Stomach (tissue), 9 donors: ENCODE measurements around the gene KLHL3. TPM values are rescaled to one million over a fixed set of nuclear protein-coding genes. Genes with fewer than 3 reads are reported as not detected.

Source experiments
- DNase-seq, 2 donors: peaks; one replicate each; pipeline versions ENCODE4 v3.0.0 to v3.0.0-alpha.2; 2013 to 2019
- H3K27ac ChIP-seq, 5 donors: fragments of 200-600 bp in 4 of 5; sonication (generic) in 4 of 5; one replicate each; pipeline ENCODE4 v1.5.1; 2013 to 2019; ENCODE audit warnings: mild to moderate bottlenecking in 1 of 5, moderate library complexity in 1 of 5
- H3K27me3 ChIP-seq, 3 donors: fragments of 200-600 bp; sonication (generic); one replicate each; pipeline ENCODE4 v1.5.1; 2017 to 2019; ENCODE audit warnings: mixed run types in 1 of 3
- H3K36me3 ChIP-seq, 4 donors: fragments of 200-600 bp; sonication (generic); 1 replicate in 3 of 4; 2 replicates in 1 of 4; pipeline ENCODE4 v1.5.1; 2016 to 2019
- H3K4me1 ChIP-seq, 4 donors: fragments of 200-600 bp; sonication (generic); one replicate each; pipeline ENCODE4 v1.5.1; 2016 to 2019
- H3K4me3 ChIP-seq, 4 donors: fragments of 200-600 bp; sonication (generic) in 3 of 4; one replicate each; pipeline ENCODE4 v1.5.1; 2016 to 2019; ENCODE audit warnings: mild to moderate bottlenecking in 1 of 4
- H3K9me3 ChIP-seq, 4 donors: fragments of 200-600 bp; sonication (generic); one replicate each; pipeline ENCODE4 v1.5.1; 2016 to 2019
- EP300 ChIP-seq: sonication (generic); formaldehyde crosslinking; IDR thresholded peaks from one replicate; pipeline ENCODE4 v1.6.1; 2017; ENCODE audit warnings: antibody characterized with exemption
- POLR2A ChIP-seq, 4 donors: fragments of 450-650 bp; IDR thresholded peaks; one replicate each; pipeline ENCODE4 v1.6.1; 2016; ENCODE audit warnings: antibody characterized with exemption in 4 of 4, control low read depth in 2 of 4, mild to moderate bottlenecking in 1 of 4, moderate library complexity in 1 of 4
- POLR2AphosphoS5 ChIP-seq, 3 donors: sonication (generic); formaldehyde crosslinking; IDR thresholded peaks; one replicate each; pipeline ENCODE4 v1.6.1; 2016; ENCODE audit warnings: antibody characterized with exemption in 3 of 3
- WGBS, 5 donors: extraction: QIAGEN DNeasy Blood & Tissue Kit in 3 of 5; methylation state at CpG; one replicate each; pipeline versions ENCODE4 v1.1.5 to v1.1.7; 2013 to 2018; 5-methylcytosine and 5-hydroxymethylcytosine counted together
- intact Hi-C: fragments of 100-400 bp; cut with DNase I; formaldehyde crosslinking; loops from one replicate; pipeline ENCODE4 v1.15.1; 2023; ENCODE audit warnings: low total_unique reads
- polyA plus RNA-seq, 3 donors: library from polyadenylated mRNA; stranded (reverse); fragments of 200-250 nt; gene quantifications; one replicate each; pipeline ENCODE4 v1.2.3, GENCODE V29; 2013
- total RNA-seq, 5 donors: library from RNA; depleted of rRNA; stranded (reverse); fragments of >200 nt; gene quantifications; one replicate each; pipeline versions ENCODE4 v1.1.0 to v1.2.3, GENCODE V29; 2014 to 2016
- TF ChIP-seq, protein P1 (sequence below), 7 experiments: fragments of 450-650 bp in 4 of 7; fragments of 200-600 bp in 3 of 7; sonication (generic) in 3 of 7; IDR thresholded peaks; one replicate each; pipeline ENCODE4 v1.5.1; 2016 to 2019; ENCODE audit warnings: antibody characterized with exemption in 7 of 7, control low read depth in 2 of 7, mild to moderate bottlenecking in 1 of 7
- donor health status: healthy with polysubstance abuse.
- donor health status: Bipolar disorder and iron deficiency.
- donor health status: healthy.

KLHL3 gene
- total and polyA plus RNA-seq, 8 donors, result 0.50 to 20.4 (median 10.3) TPM

DNA sequence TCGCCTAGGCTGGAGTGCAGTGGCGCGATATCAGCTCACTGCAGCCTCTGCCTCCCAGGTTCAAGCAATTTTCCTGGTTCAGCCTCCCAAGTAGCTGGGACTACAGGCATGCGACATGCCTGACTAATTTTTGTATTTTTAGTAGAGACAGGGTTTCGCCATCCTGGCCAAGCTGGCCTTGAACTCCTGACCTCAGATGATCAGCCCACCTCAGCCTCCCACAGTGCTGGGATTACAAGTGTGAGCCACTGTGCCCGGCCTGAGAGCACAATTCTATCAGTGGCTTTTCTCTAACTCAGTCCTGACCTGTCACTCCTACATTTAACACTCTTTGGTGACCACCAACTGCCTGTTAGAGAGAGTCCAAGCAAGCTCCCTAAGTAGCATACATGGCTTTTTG is 154.1 kb downstream of the KLHL3 start:
- 66 to 70% (median 69%) methylated on average over 5 to 6 of the region's 6 CpGs for WGBS, 5 donors
- Histone ChIP-seq H3K4me3 (no peak overlapping the region), H3K36me3 (no peaks in the 10 kb centered on the region), H3K4me1 (no peaks in the 10 kb centered on the region), H3K9me3 (peaks cover 0 to 6% (median 2%) of the 10 kb centered on the region in 4 donors), H3K27ac (no peak overlapping the region), H3K27me3 (no peaks in the 10 kb centered on the region)
- TF ChIP-seq EP300, result no peak
- no peak for TF ChIP-seq POLR2A (IDR thresholded peaks at IDR 0.05)
- TF ChIP-seq, protein P1, sequence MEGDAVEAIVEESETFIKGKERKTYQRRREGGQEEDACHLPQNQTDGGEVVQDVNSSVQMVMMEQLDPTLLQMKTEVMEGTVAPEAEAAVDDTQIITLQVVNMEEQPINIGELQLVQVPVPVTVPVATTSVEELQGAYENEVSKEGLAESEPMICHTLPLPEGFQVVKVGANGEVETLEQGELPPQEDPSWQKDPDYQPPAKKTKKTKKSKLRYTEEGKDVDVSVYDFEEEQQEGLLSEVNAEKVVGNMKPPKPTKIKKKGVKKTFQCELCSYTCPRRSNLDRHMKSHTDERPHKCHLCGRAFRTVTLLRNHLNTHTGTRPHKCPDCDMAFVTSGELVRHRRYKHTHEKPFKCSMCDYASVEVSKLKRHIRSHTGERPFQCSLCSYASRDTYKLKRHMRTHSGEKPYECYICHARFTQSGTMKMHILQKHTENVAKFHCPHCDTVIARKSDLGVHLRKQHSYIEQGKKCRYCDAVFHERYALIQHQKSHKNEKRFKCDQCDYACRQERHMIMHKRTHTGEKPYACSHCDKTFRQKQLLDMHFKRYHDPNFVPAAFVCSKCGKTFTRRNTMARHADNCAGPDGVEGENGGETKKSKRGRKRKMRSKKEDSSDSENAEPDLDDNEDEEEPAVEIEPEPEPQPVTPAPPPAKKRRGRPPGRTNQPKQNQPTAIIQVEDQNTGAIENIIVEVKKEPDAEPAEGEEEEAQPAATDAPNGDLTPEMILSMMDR (IDR thresholded peaks at IDR 0.05), result no peak
- TF ChIP-seq POLR2AphosphoS5 (IDR thresholded peaks at IDR 0.05), result no peak
- intact Hi-C loops, result no loop called here
- DNase-seq, result no peak

DNA sequence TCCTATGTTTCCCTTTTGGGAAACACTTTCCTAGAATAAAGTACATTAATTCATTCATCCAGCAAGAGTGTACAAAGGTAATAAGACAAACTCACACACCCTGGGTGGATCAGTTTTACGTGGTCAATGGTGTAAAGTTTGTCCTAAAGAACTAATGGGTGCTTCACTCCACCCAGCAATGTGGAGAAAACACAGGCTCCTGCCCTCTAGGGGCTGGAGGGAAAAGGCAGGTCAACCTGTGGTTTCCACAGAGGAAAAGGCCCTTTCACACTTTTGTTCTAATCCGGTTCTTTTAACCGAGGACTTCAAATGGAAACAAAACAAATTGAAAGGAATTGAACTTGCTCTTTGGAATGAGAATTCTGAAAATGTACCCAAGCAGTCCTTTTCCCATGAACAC is 155.9 kb downstream of the KLHL3 start:
- H3K9me3 ChIP-seq, result no peaks in the 10 kb centered on the region
- TF ChIP-seq EP300 (no peak), POLR2AphosphoS5 (IDR thresholded peaks at IDR 0.05) (no peak), POLR2A (IDR thresholded peaks at IDR 0.05) (no peak)
- TF ChIP-seq, protein P1 (IDR thresholded peaks at IDR 0.05), result no peak
- WGBS, 5 donors, result 25 to 42% (median 41%) methylated on average over 3 of the region's 3 CpGs
- intact Hi-C loops, result no loop called here
- no peaks in the 10 kb centered on the region for H3K36me3 ChIP-seq
- no peak overlapping the region for H3K4me3 ChIP-seq
- no peak for DNase-seq
- no peaks in the 10 kb centered on the region for H3K4me1 ChIP-seq
- no peaks in the 10 kb centered on the region for H3K27me3 ChIP-seq
- no peak overlapping the region for H3K27ac ChIP-seq

DNA sequence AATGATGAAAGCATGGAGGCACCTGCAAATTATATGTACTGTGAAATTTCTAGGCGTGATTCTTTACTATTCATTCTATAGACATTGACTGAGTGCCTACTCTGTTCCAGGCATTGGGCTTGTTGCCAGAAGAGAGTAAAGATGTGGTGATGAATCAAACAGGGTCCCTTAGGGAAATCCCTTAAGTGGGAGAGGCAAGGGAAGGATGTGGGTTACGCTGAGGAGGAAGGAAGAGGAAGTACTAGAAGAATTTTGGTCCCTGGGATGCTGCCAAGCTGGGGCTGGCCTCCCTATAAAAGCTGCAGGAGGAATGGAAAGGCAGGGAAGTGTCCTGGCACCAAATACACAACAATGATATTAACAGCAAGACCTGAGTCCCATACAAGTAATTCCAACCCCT is 160.0 kb downstream of the KLHL3 start:
- Histone ChIP-seq H3K9me3 (no peaks in the 10 kb centered on the region), H3K36me3 (no peaks in the 10 kb centered on the region), H3K4me1 (no peaks in the 10 kb centered on the region), H3K27ac (no peak overlapping the region), H3K4me3 (no peak overlapping the region), H3K27me3 (peaks cover 0 to 2% (median 0%) of the 10 kb centered on the region in 3 donors)
- intact Hi-C loops, result no loop called here
- no peak for TF ChIP-seq POLR2AphosphoS5 (IDR thresholded peaks at IDR 0.05)
- no peak for TF ChIP-seq POLR2A (IDR thresholded peaks at IDR 0.05)
- no peak for TF ChIP-seq EP300
- TF ChIP-seq, protein P1 (IDR thresholded peaks at IDR 0.05), result no peak
- 20 to 52% (median 48%) methylated on average over 2 of the region's 2 CpGs for WGBS, 5 donors
- no peak for DNase-seq

DNA sequence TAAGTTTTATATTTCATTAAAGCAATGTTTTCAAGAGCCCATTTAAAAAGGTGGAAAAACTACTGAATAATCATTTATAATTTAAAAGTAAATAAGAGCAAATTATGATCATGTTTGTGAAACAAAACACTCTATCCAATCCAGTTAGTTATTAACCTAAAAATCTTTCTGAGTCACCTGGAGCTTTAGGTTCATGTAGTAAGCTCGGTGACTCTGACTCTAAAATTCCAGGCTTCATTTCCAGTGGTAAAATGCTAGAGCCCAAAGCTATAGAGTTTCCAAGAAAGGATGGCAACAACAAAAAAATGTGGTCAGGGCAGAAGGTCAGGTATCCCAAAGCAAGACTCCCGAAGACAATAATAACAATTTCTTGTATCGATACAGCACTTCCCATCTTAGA is 160.7 kb downstream of the KLHL3 start:
- Histone ChIP-seq H3K36me3 (no peaks in the 10 kb centered on the region), H3K27ac (no peak overlapping the region), H3K9me3 (no peaks in the 10 kb centered on the region), H3K27me3 (peaks cover 0 to 5% (median 0%) of the 10 kb centered on the region in 3 donors), H3K4me1 (no peaks in the 10 kb centered on the region), H3K4me3 (no peak overlapping the region)
- DNase-seq, result no peak
- intact Hi-C loops, result no loop called here
- TF ChIP-seq EP300, result no peak
- TF ChIP-seq, protein P1 (IDR thresholded peaks at IDR 0.05), result no peak
- no peak for TF ChIP-seq POLR2AphosphoS5 (IDR thresholded peaks at IDR 0.05)
- TF ChIP-seq POLR2A (IDR thresholded peaks at IDR 0.05), result no peak
- WGBS, 5 donors, result 71 to 83% (median 81%) methylated on average over 3 of the region's 3 CpGs
